H9 (cell line): ENCODE results near the gene LPP. TPM values are rescaled to one million over a fixed set of nuclear protein-coding genes. Genes with fewer than 3 reads are reported as not detected.

ENCODE experiments used
- DNase-seq: peaks from one replicate; pipeline ENCODE4 v3.0.0-alpha.2; 2017
- H2AFZ ChIP-seq: one replicate; pipeline ENCODE4 v1.6.1; 2013; ENCODE audit warnings: mild to moderate bottlenecking, low read length, control low read depth, moderate library complexity
- H2AK5ac ChIP-seq: 2 replicates; pipeline ENCODE4 v1.6.1; 2013; ENCODE audit warnings: low read length, control low read depth, mixed read lengths; ENCODE audit not compliant: insufficient read length
- H2BK120ac ChIP-seq: one replicate; pipeline ENCODE4 v1.6.1; 2013; ENCODE audit warnings: low read depth, mild to moderate bottlenecking, low read length, control low read depth, inconsistent platforms; ENCODE audit not compliant: poor library complexity, severe bottlenecking
- H2BK12ac ChIP-seq: 2 replicates; pipeline ENCODE4 v1.6.1; 2013; ENCODE audit warnings: low read length, control low read depth, mixed read lengths, low read depth; ENCODE audit not compliant: insufficient read length
- H2BK15ac ChIP-seq: 2 replicates; pipeline ENCODE4 v1.6.1; 2013; ENCODE audit warnings: low read depth, low read length, control low read depth
- H2BK20ac ChIP-seq: one replicate; pipeline ENCODE4 v1.6.1; 2013; ENCODE audit warnings: low read depth, mild to moderate bottlenecking, low read length, control low read depth, inconsistent platforms; ENCODE audit not compliant: poor library complexity, severe bottlenecking
- H2BK5ac ChIP-seq: 2 replicates; pipeline ENCODE4 v1.6.1; 2013; ENCODE audit warnings: low read length, control low read depth, mixed read lengths; ENCODE audit not compliant: insufficient read length
- H3K14ac ChIP-seq: 2 replicates; pipeline ENCODE4 v1.6.1; 2013; ENCODE audit warnings: low read length, control low read depth; ENCODE audit not compliant: insufficient read depth
- H3K18ac ChIP-seq: 2 replicates; pipeline ENCODE4 v1.6.1; 2013; ENCODE audit warnings: low read depth, mild to moderate bottlenecking, mixed read lengths, low read length, control low read depth; ENCODE audit not compliant: insufficient read length
- H3K23ac ChIP-seq: 2 replicates; pipeline ENCODE4 v1.6.1; 2013; ENCODE audit warnings: low read length, control low read depth, mixed read lengths, low read depth; ENCODE audit not compliant: insufficient read length
- H3K23me2 ChIP-seq: 2 replicates; pipeline ENCODE4 v1.6.1; 2013; ENCODE audit warnings: low read depth, mild to moderate bottlenecking, mixed read lengths, low read length, control low read depth; ENCODE audit not compliant: insufficient read length, poor library complexity, severe bottlenecking
- H3K27ac ChIP-seq: 2 replicates; pipeline ENCODE4 v1.5.1; 2013; ENCODE audit warnings: low read length, control low read depth, mixed read lengths, low read depth; ENCODE audit not compliant: insufficient read length
- H3K27me3 ChIP-seq: 2 replicates; pipeline ENCODE4 v1.6.1; 2013; ENCODE audit warnings: low read length, control low read depth, inconsistent platforms; ENCODE audit not compliant: insufficient read depth
- H3K4ac ChIP-seq: 2 replicates; pipeline ENCODE4 v1.6.1; 2013; ENCODE audit warnings: low read depth, mild to moderate bottlenecking, control low read depth, inconsistent platforms, low read length, moderate library complexity
- H3K4me1 ChIP-seq: 2 replicates; pipeline ENCODE4 v1.6.1; 2013; ENCODE audit warnings: low read length, control low read depth, inconsistent platforms; ENCODE audit not compliant: insufficient read depth
- H3K4me2 ChIP-seq: 2 replicates; pipeline ENCODE4 v1.6.1; 2013; ENCODE audit warnings: low read length, control low read depth, mixed read lengths; ENCODE audit not compliant: insufficient read length, insufficient read depth
- H3K56ac ChIP-seq: 2 replicates; pipeline ENCODE4 v1.6.1; 2013; ENCODE audit warnings: low read depth, mild to moderate bottlenecking, mixed read lengths, low read length, control low read depth; ENCODE audit not compliant: insufficient read length
- H3K79me1 ChIP-seq: 2 replicates; pipeline ENCODE4 v1.6.1; 2013; ENCODE audit warnings: low read depth, mild to moderate bottlenecking, moderate library complexity, low read length, control low read depth, inconsistent platforms; ENCODE audit not compliant: insufficient read depth, poor library complexity, severe bottlenecking
- H3K79me2 ChIP-seq: 2 replicates; pipeline ENCODE4 v1.6.1; 2013; ENCODE audit warnings: low read length, control low read depth, inconsistent platforms; ENCODE audit not compliant: insufficient read depth
- H3K9ac ChIP-seq: 2 replicates; pipeline ENCODE4 v1.6.1; 2013; ENCODE audit warnings: low read length, control low read depth, mixed read lengths; ENCODE audit not compliant: insufficient read length; ENCODE audit errors: extremely low read depth
- H3K9me3 ChIP-seq: one replicate; pipeline ENCODE4 v1.6.1; 2013; ENCODE audit warnings: low read depth, low read length, inconsistent platforms; ENCODE audit not compliant: control insufficient read depth
- H3T11ph ChIP-seq: one replicate; pipeline ENCODE4 v1.6.1; 2013; ENCODE audit warnings: mild to moderate bottlenecking, low read length, control low read depth, inconsistent platforms
- H4K20me1 ChIP-seq: one replicate; pipeline ENCODE4 v1.6.1; 2013; ENCODE audit not compliant: control insufficient read depth, insufficient read length, insufficient read depth
- H4K5ac ChIP-seq: 2 replicates; pipeline ENCODE4 v1.6.1; 2013; ENCODE audit warnings: low read depth, mild to moderate bottlenecking, mixed read lengths, low read length, control low read depth; ENCODE audit not compliant: insufficient read length
- H4K8ac ChIP-seq: replicated peaks from 2 replicates; pipeline ENCODE4 v1.6.1; 2013; ENCODE audit warnings: low read length, control low read depth, mixed read lengths, low read depth; ENCODE audit not compliant: insufficient read length
- H4K91ac ChIP-seq: 2 replicates; pipeline ENCODE4 v1.6.1; 2013; ENCODE audit warnings: low read depth, mild to moderate bottlenecking, moderate library complexity, mixed read lengths, low read length, control low read depth; ENCODE audit not compliant: insufficient read length
- H3K27ac Mint-ChIP-seq, 3 experiments: 2 replicates in 2 of 3; 3 replicates in 1 of 3; pipeline ENCODE4 v1.8.0; 2020 to 2021; ENCODE audit warnings: mixed read lengths in 3 of 3, mild to moderate bottlenecking in 1 of 3, moderate library complexity in 1 of 3
- H3K27me3 Mint-ChIP-seq: 2 replicates; pipeline ENCODE4 v1.8.0; 2021; ENCODE audit warnings: low read depth, mild to moderate bottlenecking, moderate library complexity, mixed read lengths
- H3K36me3 Mint-ChIP-seq, 3 experiments: 2 replicates in 2 of 3; 3 replicates in 1 of 3; pipeline ENCODE4 v1.8.0; 2020 to 2021; ENCODE audit warnings: low read depth in 3 of 3, mixed read lengths in 3 of 3; ENCODE audit not compliant: insufficient read depth in 1 of 3
- H3K4me1 Mint-ChIP-seq, 2 experiments: 2 replicates each; pipeline ENCODE4 v1.8.0; 2020; ENCODE audit warnings: mixed read lengths in 2 of 2
- H3K4me3 Mint-ChIP-seq, 2 experiments: 2 replicates in 1 of 2; 3 replicates in 1 of 2; pipeline ENCODE4 v1.8.0; 2020 to 2021; ENCODE audit warnings: mild to moderate bottlenecking in 2 of 2, mixed read lengths in 2 of 2, moderate library complexity in 1 of 2
- H3K9me3 Mint-ChIP-seq, 2 experiments: 2 replicates in 1 of 2; 3 replicates in 1 of 2; pipeline ENCODE4 v1.8.0; 2020; ENCODE audit warnings: mild to moderate bottlenecking in 2 of 2, mixed read lengths in 2 of 2, moderate library complexity in 1 of 2
- WGBS: extraction: QIAGEN DNeasy Blood & Tissue Kit; methylation state at CpG from one replicate; pipeline ENCODE4 v1.1.7; 2013; ENCODE audit warnings: missing lambda C conversion rate, low lambda C conversion rate, mixed read lengths; ENCODE audit not compliant: insufficient read length; ENCODE audit errors: extremely low coverage; 5-methylcytosine and 5-hydroxymethylcytosine counted together
- total RNA-seq: library from RNA; stranded (reverse); gene quantifications from 2 replicates; pipeline ENCODE4 v1.2.1, GENCODE V29; 2021
- TF ChIP-seq, protein P1 (sequence below): fragments of 200-600 bp; sonication (generic); conservative IDR thresholded peaks from 3 replicates; pipeline ENCODE4 v1.8.0; 2021; ENCODE audit warnings: antibody characterized with exemption, mild to moderate bottlenecking

LPP gene
- total RNA-seq, 1 experiment from 2014 or later = 64.6 TPM

- H4K8ac ChIP-seq = no peak overlapping the region
- H3K9me3 ChIP-seq = no peaks in the 10 kb centered on the region
- peaks cover 4% of the 10 kb centered on the region for H3K4me1 ChIP-seq
- Mint-ChIP-seq H3K27me3 (peaks cover 9% of the 10 kb centered on the region), H3K4me3 (no peak overlapping the region), H3K36me3 (no peaks in the 10 kb centered on the region), H3K27ac (no peak overlapping the region), H3K9me3 (no peaks in the 10 kb centered on the region), H3K4me1 (peaks cover 15% of the 10 kb centered on the region in 2 experiments)
- no peak overlapping the region for H2BK120ac ChIP-seq
- no peak overlapping the region for H4K5ac ChIP-seq
- H3K4me2 ChIP-seq = no peak overlapping the region
- H3K14ac ChIP-seq = no peak overlapping the region
- H3K18ac ChIP-seq = no peak overlapping the region
- H4K20me1 ChIP-seq = no peaks in the 10 kb centered on the region
- H2BK12ac ChIP-seq = no peak overlapping the region
- no peak overlapping the region for H2AFZ ChIP-seq
- no peaks in the 10 kb centered on the region for H3K27me3 ChIP-seq
- no CpG with 5 or more reads among the region's 1 CpG for WGBS
- H2AK5ac ChIP-seq = no peak overlapping the region
- H2BK15ac ChIP-seq = no peak overlapping the region
- no peak overlapping the region for H3K56ac ChIP-seq
- no peak overlapping the region for H3K9ac ChIP-seq
- H3K79me1 ChIP-seq = no peaks in the 10 kb centered on the region
- no peaks in the 10 kb centered on the region for H3K79me2 ChIP-seq
- H2BK5ac ChIP-seq = no peak overlapping the region
- no peak overlapping the region for H3K4ac ChIP-seq
- no peak overlapping the region for H2BK20ac ChIP-seq
- H3K23ac ChIP-seq = no peak overlapping the region
- TF ChIP-seq, protein P1, sequence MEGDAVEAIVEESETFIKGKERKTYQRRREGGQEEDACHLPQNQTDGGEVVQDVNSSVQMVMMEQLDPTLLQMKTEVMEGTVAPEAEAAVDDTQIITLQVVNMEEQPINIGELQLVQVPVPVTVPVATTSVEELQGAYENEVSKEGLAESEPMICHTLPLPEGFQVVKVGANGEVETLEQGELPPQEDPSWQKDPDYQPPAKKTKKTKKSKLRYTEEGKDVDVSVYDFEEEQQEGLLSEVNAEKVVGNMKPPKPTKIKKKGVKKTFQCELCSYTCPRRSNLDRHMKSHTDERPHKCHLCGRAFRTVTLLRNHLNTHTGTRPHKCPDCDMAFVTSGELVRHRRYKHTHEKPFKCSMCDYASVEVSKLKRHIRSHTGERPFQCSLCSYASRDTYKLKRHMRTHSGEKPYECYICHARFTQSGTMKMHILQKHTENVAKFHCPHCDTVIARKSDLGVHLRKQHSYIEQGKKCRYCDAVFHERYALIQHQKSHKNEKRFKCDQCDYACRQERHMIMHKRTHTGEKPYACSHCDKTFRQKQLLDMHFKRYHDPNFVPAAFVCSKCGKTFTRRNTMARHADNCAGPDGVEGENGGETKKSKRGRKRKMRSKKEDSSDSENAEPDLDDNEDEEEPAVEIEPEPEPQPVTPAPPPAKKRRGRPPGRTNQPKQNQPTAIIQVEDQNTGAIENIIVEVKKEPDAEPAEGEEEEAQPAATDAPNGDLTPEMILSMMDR = no peak
- no peak overlapping the region for H3K27ac ChIP-seq
- no peak for DNase-seq
- peaks cover 10% of the 10 kb centered on the region for H3K23me2 ChIP-seq
- no peak overlapping the region for H3T11ph ChIP-seq
- H4K91ac ChIP-seq = no peak overlapping the region
These were observed 5.6 kb upstream of the LPP start for GRCh38 chr3:188148318-188148717.
